ENCODE results near the gene GRIN3B. TPM values are rescaled to one million over a fixed set of nuclear protein-coding genes. Genes with fewer than 3 reads are reported as not detected.
A peak's percentile ranks its signal among the peaks of the same experiment; 100 is the strongest.

The GRIN3B gene
- total and polyA plus RNA-seq, 10 of the 15 experiments (the other 5 are each of a cell fraction or from before 2014, with no cell fraction given): 0.15 TPM; not detected in 9

- TF ChIP-seq MXI1 (IDR thresholded peaks at IDR 0.05; ENCODE audit: low read depth, low read length): no peak
- no peak for TF ChIP-seq CHD4 (IDR thresholded peaks at IDR 0.05)
- peak; percentile 79 for TF ChIP-seq CREB1 (IDR thresholded peaks at IDR 0.05; ENCODE audit: low read depth)
- TF ChIP-seq ATF7 (IDR thresholded peaks at IDR 0.05; ENCODE audit: low read depth): peak; percentile 85
- no peak for TF ChIP-seq BRCA1 (IDR thresholded peaks at IDR 0.05; ENCODE audit: low read depth, low read length)
- no peak for TF ChIP-seq ZZZ3 (IDR thresholded peaks at IDR 0.05; ENCODE audit: control insufficient read depth, insufficient read length, low read depth)
- TF ChIP-seq JUND (IDR thresholded peaks at IDR 0.05; ENCODE audit: low read depth, low read length): no peak
- no peak for TF ChIP-seq HSF1 (IDR thresholded peaks at IDR 0.05; ENCODE audit: low read depth, low read length)
- peak; percentile 80; the same call in 1 of the 2 replicates for TF ChIP-seq NFIC (IDR thresholded peaks at IDR 0.05; ENCODE audit: low read depth, low read length)
- no peak for TF ChIP-seq RBBP5 (conservative IDR thresholded peaks at IDR 0.05)
- no peak for TF ChIP-seq FOXK2 (IDR thresholded peaks at IDR 0.05)
- TF ChIP-seq SKIL (IDR thresholded peaks at IDR 0.05; ENCODE audit: low read depth, poor library complexity, severe bottlenecking): peak; percentile 76
- TF ChIP-seq SIN3A (IDR thresholded peaks at IDR 0.05; ENCODE audit: low read depth, low read length): no peak
- TF ChIP-seq SMAD5 (IDR thresholded peaks at IDR 0.05; ENCODE audit: low read depth): peak; percentile 17; the same call in 1 of the 2 replicates
- peak; percentile 95 for TF ChIP-seq IKZF2 (IDR thresholded peaks at IDR 0.05)
- no peak for TF ChIP-seq HDAC2 (IDR thresholded peaks at IDR 0.05)
- peak; percentile 29 for TF ChIP-seq RELA (IDR thresholded peaks at IDR 0.05; ENCODE audit: borderline replicate concordance, partially characterized antibody)
- TF ChIP-seq ZNF592 (IDR thresholded peaks at IDR 0.05): no peak
- TF ChIP-seq TCF3 (IDR thresholded peaks at IDR 0.05; ENCODE audit: borderline replicate concordance, insufficient read depth, low read depth, low read length): 0 out of 2 replicates have a peak, but pooled peaks have one; percentile 54
- 0 out of 2 replicates have a peak, but pooled peaks have one; percentile 12 for TF ChIP-seq RAD51 (IDR thresholded peaks at IDR 0.05)
- 0 out of 2 replicates have a peak, but pooled peaks have one; percentile 33 for TF ChIP-seq ATF2 (IDR thresholded peaks at IDR 0.05; ENCODE audit: low read length)
Measured at GRCh38 chr19:954672-955494, 45.3 kb upstream of the GRIN3B start (continued).

All from GM12878 (cell line).